HG02885 (cell line): ENCODE data around the gene MLC1.

Source experiments
- ATAC-seq: cut with Tn5 transposase; IDR thresholded peaks from one replicate; pipeline ENCODE4 v1.9.1; 2021; ENCODE audit warnings: mild to moderate bottlenecking; ENCODE audit not compliant: unreplicated experiment, poor library complexity

MLC1 gene

GRCh38 chr22:50045211-50046018, 39.8 kb downstream of the MLC1 start:
- no peak for ATAC-seq

GRCh38 chr22:50044485-50045118, 40.6 kb downstream of the MLC1 start:
- ATAC-seq = no peak

- no peak for ATAC-seq
These were observed 43.7 kb downstream of the MLC1 start for GRCh38 chr22:50041361-50042065.

- ATAC-seq = no peak
These were observed 44.5 kb downstream of the MLC1 start for GRCh38 chr22:50040717-50041116.

GRCh38 chr22:50039669-50040443, 45.4 kb downstream of the MLC1 start:
- no peak for ATAC-seq

- ATAC-seq = no peak
These were observed 49.1 kb downstream of the MLC1 start for GRCh38 chr22:50035976-50036724.

- ATAC-seq = no peak
These were observed 49.9 kb downstream of the MLC1 start for GRCh38 chr22:50035131-50035881.

- no peak for ATAC-seq
These were observed 50.8 kb downstream of the MLC1 start for GRCh38 chr22:50034126-50035081.

- ATAC-seq = no peak
These were observed 52.2 kb downstream of the MLC1 start for GRCh38 chr22:50032941-50033601.

GRCh38 chr22:50032109-50032871, 52.9 kb downstream of the MLC1 start:
- ATAC-seq = no peak

- ATAC-seq = no peak
These were observed 53.8 kb downstream of the MLC1 start for GRCh38 chr22:50031189-50032091.

GRCh38 chr22:50030297-50031188, 54.7 kb downstream of the MLC1 start:
- ATAC-seq = peak; percentile 52

GRCh38 chr22:50027639-50028537, 57.3 kb downstream of the MLC1 start:
- no peak for ATAC-seq

- no peak for ATAC-seq
These were observed 59.2 kb downstream of the MLC1 start for GRCh38 chr22:50025993-50026392.
